Activated CD4-positive, alpha-beta memory T cell treated with anti-CD3 and anti-CD28 coated beads, Interleukin-2, amount 10 ng/mL, durations not matched to agents 7 days and 5 days (primary cell): ENCODE data around the gene KIRREL3. TPM values are rescaled to one million over a fixed set of nuclear protein-coding genes. Genes with fewer than 3 reads are reported as not detected.

Experiments used
- CTCF ChIA-PET: fragments of 350-600 bp; sonication (Branson Sonifier 250); formaldehyde crosslinking; loops from one replicate; lab custom pipeline; 2021; ENCODE audit warnings: antibody characterized with exemption, inconsistent platforms; lab: Charles Lee
- POLR2A ChIA-PET: fragments of 350-600 bp; sonication (Branson Sonifier 250); formaldehyde crosslinking; loops from one replicate; lab custom pipeline; 2021; ENCODE audit warnings: antibody characterized with exemption; lab: Charles Lee
- DNase-seq: peaks from one replicate; pipeline ENCODE4 v3.0.0-alpha.2; 2020
- H3K27ac Mint-ChIP-seq: one replicate; pipeline ENCODE4 v1.8.0; 2021; ENCODE audit warnings: mild to moderate bottlenecking, mixed read lengths
- H3K27me3 Mint-ChIP-seq: one replicate; pipeline ENCODE4 v1.8.0; 2021; ENCODE audit warnings: mixed read lengths
- H3K36me3 Mint-ChIP-seq: one replicate; pipeline ENCODE4 v1.8.0; 2021; ENCODE audit warnings: low read depth, mixed read lengths
- H3K4me1 Mint-ChIP-seq: one replicate; pipeline ENCODE4 v1.8.0; 2021; ENCODE audit warnings: mixed read lengths
- H3K4me3 Mint-ChIP-seq: one replicate; pipeline ENCODE4 v1.8.0; 2021; ENCODE audit warnings: mild to moderate bottlenecking, mixed read lengths
- H3K9me3 Mint-ChIP-seq: one replicate; pipeline ENCODE4 v1.8.0; 2021; ENCODE audit warnings: mixed read lengths
- total RNA-seq, 2 experiments: library from RNA; stranded (reverse); gene quantifications; one replicate each; pipeline ENCODE4 v1.2.3, GENCODE V29; 2021

Gene KIRREL3
- total RNA-seq: not detected

- Mint-ChIP-seq H3K9me3 (no peaks in the 10 kb centered on the region), H3K27me3 (peaks cover 32% of the 10 kb centered on the region), H3K4me1 (no peaks in the 10 kb centered on the region), H3K27ac (no peak within 1 kb of the TSS), H3K4me3 (no peak within 1 kb of the TSS), H3K36me3 (no peaks in the 10 kb centered on the region)
- DNase-seq: no peak
- POLR2A ChIA-PET: no interaction called here
- CTCF ChIA-PET: no interaction called here
Observed at GRCh38 chr11:127000291-127000968, at the start of gene KIRREL3. TSS of gene KIRREL3 (minus strand) at chr11:127000770.

GRCh38 chr11:127050186-127050585, 49.6 kb upstream of the KIRREL3 start:
- Mint-ChIP-seq H3K27ac (no peak overlapping the region), H3K4me3 (no peak overlapping the region), H3K4me1 (no peaks in the 10 kb centered on the region), H3K36me3 (no peaks in the 10 kb centered on the region), H3K27me3 (no peaks in the 10 kb centered on the region), H3K9me3 (no peaks in the 10 kb centered on the region)
- CTCF ChIA-PET: no interaction called here
- DNase-seq: no peak
- POLR2A ChIA-PET: no interaction called here

DNA sequence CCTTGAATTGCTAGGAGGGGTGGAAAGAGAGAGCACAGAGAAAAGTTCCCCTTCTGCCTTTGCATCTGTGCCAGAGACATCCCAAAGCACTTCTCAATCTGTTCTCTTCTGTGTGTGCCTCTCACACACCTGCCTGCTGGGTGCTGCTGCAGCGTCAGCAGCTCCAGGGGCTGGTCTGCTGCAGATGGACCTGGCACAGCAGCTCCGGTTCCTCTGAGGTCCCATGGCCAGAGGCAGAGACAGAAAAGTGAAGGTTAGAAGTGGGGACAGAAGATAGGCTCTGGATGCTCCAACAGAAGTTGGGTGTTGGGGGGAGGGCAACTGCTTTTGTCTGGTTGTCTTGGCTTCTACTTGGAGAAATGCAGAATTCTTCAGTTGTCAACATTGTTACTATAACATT, 48.9 kb upstream of the KIRREL3 start:
- Mint-ChIP-seq H3K36me3 (no peaks in the 10 kb centered on the region), H3K9me3 (no peaks in the 10 kb centered on the region), H3K4me1 (no peaks in the 10 kb centered on the region), H3K27me3 (no peaks in the 10 kb centered on the region), H3K27ac (no peak overlapping the region), H3K4me3 (no peak overlapping the region)
- DNase-seq: no peak
- ChIA-PET CTCF (no interaction called here), POLR2A (no interaction called here)

GRCh38 chr11:127044535-127044934, 44.0 kb upstream of the KIRREL3 start:
- Mint-ChIP-seq H3K36me3 (no peaks in the 10 kb centered on the region), H3K27me3 (no peaks in the 10 kb centered on the region), H3K4me3 (no peak overlapping the region), H3K4me1 (no peaks in the 10 kb centered on the region), H3K27ac (no peak overlapping the region), H3K9me3 (no peaks in the 10 kb centered on the region)
- POLR2A ChIA-PET: no interaction called here
- CTCF ChIA-PET: no interaction called here
- DNase-seq: no peak

- no peaks in the 10 kb centered on the region for H3K4me1 Mint-ChIP-seq
- H3K27me3 Mint-ChIP-seq: no peaks in the 10 kb centered on the region
- POLR2A ChIA-PET: no interaction called here
- DNase-seq: no peak
- CTCF ChIA-PET: no interaction called here
- H3K27ac Mint-ChIP-seq: no peak overlapping the region
- no peak overlapping the region for H3K4me3 Mint-ChIP-seq
- no peaks in the 10 kb centered on the region for H3K36me3 Mint-ChIP-seq
- H3K9me3 Mint-ChIP-seq: no peaks in the 10 kb centered on the region
Observed at GRCh38 chr11:127042445-127042844, 41.9 kb upstream of the KIRREL3 start.

DNA sequence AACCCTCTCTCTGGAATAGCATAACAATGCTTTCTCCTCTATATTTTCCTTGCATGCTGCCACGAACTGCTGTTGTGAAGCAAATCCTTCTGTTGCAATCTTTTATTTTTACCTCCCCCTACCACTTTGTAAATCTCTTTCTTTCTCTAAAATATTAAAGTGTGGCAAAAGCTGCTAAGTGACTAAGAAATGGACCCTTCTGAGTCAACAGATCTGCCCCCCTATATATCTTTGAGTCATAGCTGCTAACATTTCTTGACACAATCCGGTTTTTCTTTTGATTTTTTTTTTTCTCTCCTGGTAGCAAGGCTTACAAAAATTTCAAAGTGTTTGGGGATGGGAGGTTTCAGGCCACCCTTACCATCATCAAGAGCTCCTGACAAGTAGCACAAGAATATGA, 39.0 kb upstream of the KIRREL3 start:
- no peaks in the 10 kb centered on the region for H3K9me3 Mint-ChIP-seq
- ChIA-PET POLR2A (no interaction called here), CTCF (no interaction called here)
- H3K27ac Mint-ChIP-seq: no peak overlapping the region
- no peaks in the 10 kb centered on the region for H3K4me1 Mint-ChIP-seq
- no peak overlapping the region for H3K4me3 Mint-ChIP-seq
- H3K36me3 Mint-ChIP-seq: no peaks in the 10 kb centered on the region
- H3K27me3 Mint-ChIP-seq: no peaks in the 10 kb centered on the region
- no peak for DNase-seq

- POLR2A ChIA-PET: no interaction called here
- H3K4me3 Mint-ChIP-seq: no peak overlapping the region
- CTCF ChIA-PET: no interaction called here
Observed at GRCh38 chr11:127037596-127037995, 37.0 kb upstream of the KIRREL3 start.

GRCh38 chr11:127037001-127037400, 36.4 kb upstream of the KIRREL3 start:
- H3K4me3 Mint-ChIP-seq: no peak overlapping the region
- no peaks in the 10 kb centered on the region for H3K4me1 Mint-ChIP-seq
- POLR2A ChIA-PET: no interaction called here
- no peak overlapping the region for H3K27ac Mint-ChIP-seq
- H3K36me3 Mint-ChIP-seq: no peaks in the 10 kb centered on the region
- no peaks in the 10 kb centered on the region for H3K9me3 Mint-ChIP-seq
- no peak for DNase-seq
- CTCF ChIA-PET: no interaction called here
- no peaks in the 10 kb centered on the region for H3K27me3 Mint-ChIP-seq

More at GRCh38 chr11:127037596-127037995, 37.0 kb upstream of the KIRREL3 start:
- no peak for DNase-seq
- H3K4me1 Mint-ChIP-seq: no peaks in the 10 kb centered on the region
- H3K27ac Mint-ChIP-seq: no peak overlapping the region
- no peaks in the 10 kb centered on the region for H3K27me3 Mint-ChIP-seq
- no peaks in the 10 kb centered on the region for H3K36me3 Mint-ChIP-seq
- no peaks in the 10 kb centered on the region for H3K9me3 Mint-ChIP-seq

- Mint-ChIP-seq H3K4me3 (no peak overlapping the region), H3K36me3 (no peaks in the 10 kb centered on the region), H3K9me3 (no peaks in the 10 kb centered on the region), H3K27me3 (no peaks in the 10 kb centered on the region), H3K27ac (no peak overlapping the region), H3K4me1 (no peaks in the 10 kb centered on the region)
- POLR2A ChIA-PET: no interaction called here
- CTCF ChIA-PET: no interaction called here
- DNase-seq: no peak
Observed at GRCh38 chr11:127035824-127036223, 35.3 kb upstream of the KIRREL3 start.

DNA sequence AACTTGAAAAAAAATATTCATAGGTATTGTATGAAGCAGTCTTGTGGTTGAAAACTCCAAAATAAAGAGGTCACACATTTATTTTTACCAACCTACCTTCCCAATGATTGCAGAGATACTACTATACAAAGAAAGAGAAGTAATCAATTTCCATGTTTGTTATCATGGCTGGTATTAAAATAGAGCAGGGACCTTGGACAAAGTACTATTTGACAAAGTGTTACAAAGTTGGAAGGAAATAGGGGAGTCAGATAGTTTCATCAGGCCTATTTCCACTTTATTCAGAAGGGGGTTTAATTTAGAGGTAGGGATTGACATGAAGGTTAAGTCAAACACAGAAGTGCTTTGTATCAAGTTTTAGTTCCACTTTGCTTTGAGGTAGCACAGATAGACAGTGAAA, 34.4 kb upstream of the KIRREL3 start:
- H3K27ac Mint-ChIP-seq: no peak overlapping the region

GRCh38 chr11:127028648-127029047, 28.1 kb upstream of the KIRREL3 start:
- Mint-ChIP-seq H3K4me1 (no peaks in the 10 kb centered on the region), H3K36me3 (no peaks in the 10 kb centered on the region), H3K4me3 (no peak overlapping the region), H3K27me3 (peaks cover 2% of the 10 kb centered on the region), H3K9me3 (no peaks in the 10 kb centered on the region), H3K27ac (no peak overlapping the region)
- POLR2A ChIA-PET: no interaction called here
- no peak for DNase-seq
- CTCF ChIA-PET: no interaction called here

More for the DNA sequence above, 34.4 kb upstream of the KIRREL3 start:
- H3K9me3 Mint-ChIP-seq: no peaks in the 10 kb centered on the region
- ChIA-PET CTCF (no interaction called here), POLR2A (no interaction called here)
- DNase-seq: no peak
- H3K27me3 Mint-ChIP-seq: peaks cover under 1% of the 10 kb centered on the region
- H3K4me1 Mint-ChIP-seq: no peaks in the 10 kb centered on the region
- H3K4me3 Mint-ChIP-seq: no peak overlapping the region
- no peaks in the 10 kb centered on the region for H3K36me3 Mint-ChIP-seq

DNA sequence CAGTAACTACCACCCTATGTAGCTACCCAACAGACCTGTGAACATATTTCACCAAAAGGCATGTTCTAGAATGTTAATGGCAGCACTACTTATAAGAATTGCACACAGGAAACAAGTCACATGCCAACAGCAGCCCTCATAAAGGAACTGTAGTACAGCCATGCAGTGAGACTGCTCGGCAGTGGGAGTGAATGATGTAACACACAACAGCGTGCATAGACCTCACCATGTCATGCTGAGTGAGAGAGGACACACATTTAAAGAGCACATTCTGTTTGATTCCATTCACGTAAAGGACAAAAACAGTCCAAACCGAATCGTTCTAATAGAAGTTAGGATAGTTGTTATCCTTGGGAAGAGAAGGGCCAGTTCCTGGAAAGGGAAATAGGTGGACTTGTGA, 27.2 kb upstream of the KIRREL3 start:
- CTCF ChIA-PET: no interaction called here
- no peak overlapping the region for H3K4me3 Mint-ChIP-seq
- H3K36me3 Mint-ChIP-seq: no peaks in the 10 kb centered on the region
- no peak overlapping the region for H3K27ac Mint-ChIP-seq
- peaks cover 2% of the 10 kb centered on the region for H3K27me3 Mint-ChIP-seq
- H3K4me1 Mint-ChIP-seq: no peaks in the 10 kb centered on the region
- POLR2A ChIA-PET: no interaction called here
- H3K9me3 Mint-ChIP-seq: no peaks in the 10 kb centered on the region
- no peak for DNase-seq

GRCh38 chr11:127027000-127027399, 26.4 kb upstream of the KIRREL3 start:
- no peaks in the 10 kb centered on the region for H3K4me1 Mint-ChIP-seq
- no peak for DNase-seq
- H3K27me3 Mint-ChIP-seq: peaks cover 2% of the 10 kb centered on the region
- CTCF ChIA-PET: no interaction called here
- H3K9me3 Mint-ChIP-seq: no peaks in the 10 kb centered on the region
- no peaks in the 10 kb centered on the region for H3K36me3 Mint-ChIP-seq
- POLR2A ChIA-PET: no interaction called here
- H3K4me3 Mint-ChIP-seq: no peak overlapping the region
- H3K27ac Mint-ChIP-seq: no peak overlapping the region

DNA sequence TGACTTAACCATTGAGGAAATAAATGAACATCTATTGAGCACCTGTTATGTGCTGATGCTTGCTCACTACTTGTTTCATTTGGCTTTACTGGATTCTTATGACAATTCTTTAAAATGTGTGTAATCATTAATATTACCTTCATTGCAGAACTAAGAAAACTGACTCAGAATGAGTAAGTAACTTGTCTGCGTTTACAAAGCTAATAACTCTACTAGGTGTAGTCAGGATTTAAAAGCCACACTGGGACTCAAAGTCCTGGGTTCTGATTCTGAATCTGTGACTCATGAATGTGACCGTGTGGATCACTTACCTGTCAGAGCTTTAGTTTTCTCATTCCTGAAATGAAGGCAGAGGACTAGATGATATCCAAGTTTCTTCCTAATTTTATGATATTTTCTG, 23.4 kb upstream of the KIRREL3 start:
- POLR2A ChIA-PET: no interaction called here
- CTCF ChIA-PET: no interaction called here
- H3K9me3 Mint-ChIP-seq: no peaks in the 10 kb centered on the region
- no peak overlapping the region for H3K27ac Mint-ChIP-seq
- H3K36me3 Mint-ChIP-seq: no peaks in the 10 kb centered on the region
- H3K4me1 Mint-ChIP-seq: no peaks in the 10 kb centered on the region
- no peaks in the 10 kb centered on the region for H3K27me3 Mint-ChIP-seq
- no peak overlapping the region for H3K4me3 Mint-ChIP-seq
- no peak for DNase-seq
